Measurements from ENCODE around the gene UMODL1.

The UMODL1 gene

DNA sequence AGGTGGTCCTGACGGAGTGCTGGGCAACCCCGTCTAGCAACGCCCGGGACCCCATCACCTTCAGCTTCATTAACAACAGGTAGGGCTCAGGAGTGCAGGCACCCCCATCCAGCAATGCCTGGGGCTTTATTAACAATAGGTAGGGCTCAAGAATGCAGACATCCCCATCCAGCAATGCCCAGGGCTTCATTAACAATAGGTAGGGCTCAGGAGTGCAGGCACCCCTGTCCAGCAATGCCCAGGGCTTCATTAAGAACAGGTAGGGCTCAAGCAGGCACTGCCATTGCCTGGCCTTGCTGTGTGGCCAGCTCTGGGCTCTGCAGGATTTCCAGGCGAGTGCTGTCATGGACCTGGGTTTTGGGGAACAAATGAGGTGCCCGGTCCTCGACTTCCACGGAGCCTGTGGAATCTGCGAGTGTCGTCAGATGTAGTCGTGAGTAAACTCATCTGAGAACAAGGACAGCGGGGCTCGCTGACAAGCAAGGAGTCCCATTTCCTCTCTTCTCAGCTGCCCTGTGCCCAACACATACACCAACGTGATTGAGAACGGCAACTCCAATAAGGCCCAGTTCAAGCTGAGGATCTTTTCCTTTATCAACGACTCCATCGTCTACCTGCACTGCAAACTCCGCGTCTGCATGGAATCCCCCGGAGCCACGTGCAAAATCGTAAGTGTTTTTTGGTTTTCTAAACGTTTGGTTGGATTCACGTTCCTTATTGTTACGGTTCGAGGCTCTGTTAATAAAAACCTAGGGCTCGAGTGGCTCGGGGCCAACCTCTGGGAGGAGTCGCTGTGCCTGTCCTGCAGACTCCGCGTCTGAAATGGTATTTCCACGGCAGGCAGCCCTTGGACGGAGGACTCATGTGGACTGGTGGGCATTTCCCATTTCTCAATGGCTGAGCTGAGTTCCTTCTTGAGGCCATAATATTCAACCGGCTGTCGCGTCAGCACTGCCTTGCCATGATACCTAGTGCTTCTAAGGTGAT, 56.3 kb downstream of the UMODL1 start:
- Histone ChIP-seq H3K27ac (ENCODE audit: low read depth, low read length) (no peak overlapping the region), H3K9ac (ENCODE audit: low read depth in 1 of 2, low read length in 2 of 2) (no peak overlapping the region)

DNA sequence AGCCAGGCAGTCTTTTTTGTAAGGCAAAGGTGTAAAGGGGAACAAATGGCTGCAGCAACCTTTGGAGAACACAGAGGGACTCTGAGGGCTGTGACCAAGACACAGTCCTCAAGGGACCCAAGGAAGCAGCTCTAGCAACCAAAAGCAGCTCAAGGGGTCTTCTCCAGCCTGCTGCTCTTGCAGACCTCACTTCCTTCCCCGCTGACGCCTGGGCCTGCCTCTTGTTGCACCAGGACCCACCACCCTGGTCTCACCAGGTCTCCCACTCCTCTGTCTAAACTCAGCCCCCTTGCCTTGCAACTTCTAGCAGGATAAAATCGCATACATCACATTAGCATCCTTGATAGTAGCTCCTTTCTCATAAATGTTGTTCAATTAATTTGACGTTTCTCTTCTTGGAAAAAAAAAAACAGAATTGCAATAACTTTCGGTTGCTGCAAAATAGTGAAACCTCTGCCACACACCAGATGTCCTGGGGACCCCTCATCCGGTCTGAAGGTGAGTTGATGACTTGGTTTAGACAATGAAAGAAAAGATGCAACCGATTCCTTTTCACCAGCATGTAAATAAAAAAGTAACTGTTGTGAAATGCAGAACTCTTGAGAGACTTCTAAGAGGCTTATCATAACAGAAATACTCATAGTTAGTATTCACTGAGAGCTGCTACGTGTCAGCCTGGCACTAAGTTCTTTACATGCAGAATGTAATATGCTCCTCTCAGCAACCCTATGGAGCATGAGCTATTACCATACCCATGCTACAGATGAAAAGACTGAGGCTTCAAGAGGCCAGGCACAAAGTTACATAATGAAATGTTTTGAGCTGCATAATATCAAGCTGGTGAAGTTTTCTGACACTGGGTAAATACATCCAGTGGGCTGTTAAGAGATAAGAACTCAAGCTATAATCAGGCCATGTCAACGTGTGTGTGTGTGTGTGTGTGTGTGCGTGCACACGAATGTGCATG, 58.5 kb downstream of the UMODL1 start:
- Histone ChIP-seq H3K4me1 (ENCODE audit: control insufficient read depth in 1 of 2, insufficient read depth in 2 of 2, low read length in 2 of 2) (peaks cover 0 to 5% of the 10 kb centered on the region in 2 donors), H3K27ac (ENCODE audit: low read depth, low read length) (no peak overlapping the region), H3K9ac (ENCODE audit: low read depth in 1 of 2, low read length in 2 of 2) (no peak overlapping the region), H3K27me3 (ENCODE audit: control insufficient read depth in 1 of 2, insufficient read depth in 2 of 2, low read length in 2 of 2) (peaks cover 0 to 2% of the 10 kb centered on the region in 2 donors), H3K4me3 (ENCODE audit: low read depth in 1 of 2, low read length in 2 of 2) (no peak overlapping the region), H3K9me3 (ENCODE audit: control insufficient read depth in 1 of 2, low read length in 2 of 2) (no peaks in the 10 kb centered on the region), H3K36me3 (ENCODE audit: control insufficient read depth in 1 of 2, insufficient read depth in 2 of 2, low read length in 2 of 2) (no peaks in the 10 kb centered on the region)

More for the DNA sequence above, 56.3 kb downstream of the UMODL1 start:
- H3K9me3 ChIP-seq (ENCODE audit: control insufficient read depth in 1 of 2, low read length in 2 of 2) = no peaks in the 10 kb centered on the region
- H3K27me3 ChIP-seq (ENCODE audit: control insufficient read depth in 1 of 2, insufficient read depth in 2 of 2, low read length in 2 of 2) = peaks cover 0 to 2% of the 10 kb centered on the region in 2 donors
- H3K4me3 ChIP-seq (ENCODE audit: low read depth in 1 of 2, low read length in 2 of 2) = no peak overlapping the region
- peaks cover 7% of the 10 kb centered on the region in 2 donors for H3K4me1 ChIP-seq (ENCODE audit: control insufficient read depth in 1 of 2, insufficient read depth in 2 of 2, low read length in 2 of 2)
- no peaks in the 10 kb centered on the region for H3K36me3 ChIP-seq (ENCODE audit: control insufficient read depth in 1 of 2, insufficient read depth in 2 of 2, low read length in 2 of 2)

DNA sequence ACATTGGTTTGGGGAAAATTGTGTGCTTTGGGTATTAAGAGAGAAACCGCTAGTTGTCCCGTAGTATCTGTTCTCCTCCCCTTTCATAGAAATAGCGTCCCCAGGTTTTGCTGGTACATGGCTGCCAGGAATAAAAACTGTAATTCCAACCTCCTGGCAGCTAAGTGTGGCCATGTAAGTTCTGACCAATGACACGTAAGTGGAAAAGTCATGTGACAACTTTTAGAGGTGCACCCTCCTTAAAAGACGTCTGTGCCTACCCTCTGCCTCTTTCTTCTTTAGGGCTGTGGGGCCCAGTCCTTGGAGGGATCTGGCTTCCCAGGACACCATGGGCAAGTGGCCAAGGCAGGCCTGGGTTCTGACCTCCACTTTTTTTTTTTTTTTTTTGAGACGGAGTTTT, 59.3 kb downstream of the UMODL1 start:
- peaks cover 0 to 5% of the 10 kb centered on the region in 2 donors for H3K4me1 ChIP-seq (ENCODE audit: control insufficient read depth in 1 of 2, insufficient read depth in 2 of 2, low read length in 2 of 2)
- H3K4me3 ChIP-seq (ENCODE audit: low read depth in 1 of 2, low read length in 2 of 2) = no peak overlapping the region
- H3K9ac ChIP-seq (ENCODE audit: low read depth in 1 of 2, low read length in 2 of 2) = no peak overlapping the region
- H3K27me3 ChIP-seq (ENCODE audit: control insufficient read depth in 1 of 2, insufficient read depth in 2 of 2, low read length in 2 of 2) = peaks cover 0 to 2% of the 10 kb centered on the region in 2 donors
- no peaks in the 10 kb centered on the region for H3K9me3 ChIP-seq (ENCODE audit: control insufficient read depth in 1 of 2, low read length in 2 of 2)
- H3K36me3 ChIP-seq (ENCODE audit: control insufficient read depth in 1 of 2, insufficient read depth in 2 of 2, low read length in 2 of 2) = no peaks in the 10 kb centered on the region
- H3K27ac ChIP-seq (ENCODE audit: low read depth, low read length) = no peak overlapping the region

DNA sequence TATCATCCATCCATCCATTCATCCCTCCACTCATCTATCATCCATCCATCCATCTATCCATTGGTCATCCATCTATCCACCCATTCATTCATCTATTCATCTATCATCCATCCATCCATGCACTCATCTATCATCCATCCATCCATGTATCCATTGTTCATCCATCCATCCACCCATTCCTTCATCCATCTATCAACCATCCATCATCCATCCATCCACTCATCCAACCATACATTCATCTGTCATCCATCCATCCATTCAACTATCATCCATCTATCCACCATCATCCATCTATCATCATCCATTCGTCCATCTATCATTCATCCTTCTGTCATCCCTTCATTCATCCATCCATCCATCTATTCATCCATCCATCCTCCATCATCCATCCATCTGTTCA, 61.1 kb downstream of the UMODL1 start:
- Histone ChIP-seq H3K27me3 (ENCODE audit: control insufficient read depth in 1 of 2, insufficient read depth in 2 of 2, low read length in 2 of 2) (no peaks in the 10 kb centered on the region), H3K4me1 (ENCODE audit: control insufficient read depth in 1 of 2, insufficient read depth in 2 of 2, low read length in 2 of 2) (peaks cover 0 to 5% of the 10 kb centered on the region in 2 donors), H3K27ac (ENCODE audit: low read depth, low read length) (no peak overlapping the region), H3K9me3 (ENCODE audit: control insufficient read depth in 1 of 2, low read length in 2 of 2) (no peaks in the 10 kb centered on the region), H3K4me3 (ENCODE audit: low read depth in 1 of 2, low read length in 2 of 2) (no peak overlapping the region), H3K9ac (ENCODE audit: low read depth in 1 of 2, low read length in 2 of 2) (no peak overlapping the region), H3K36me3 (ENCODE audit: control insufficient read depth in 1 of 2, insufficient read depth in 2 of 2, low read length in 2 of 2) (no peaks in the 10 kb centered on the region)

DNA sequence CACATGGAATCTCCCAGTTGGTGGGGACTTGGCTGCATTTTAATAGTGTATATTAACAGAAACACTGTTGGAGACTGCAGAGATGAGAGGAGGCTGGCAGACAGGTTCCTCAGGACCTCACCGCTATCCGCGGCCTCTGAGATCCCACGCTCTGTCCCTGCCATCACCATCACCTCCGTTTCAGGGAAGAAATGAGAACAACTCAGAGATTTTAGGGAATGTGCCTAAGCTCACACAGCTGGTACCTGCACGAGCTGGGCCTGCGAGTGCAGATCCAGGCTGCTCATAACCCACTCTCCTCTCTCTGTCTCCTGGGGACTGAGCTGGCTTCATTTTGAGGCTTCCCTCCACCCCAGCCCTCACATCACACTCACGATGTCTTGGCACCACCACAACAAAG, 62.0 kb downstream of the UMODL1 start:
- peaks cover 0 to 5% of the 10 kb centered on the region in 2 donors for H3K4me1 ChIP-seq (ENCODE audit: control insufficient read depth in 1 of 2, insufficient read depth in 2 of 2, low read length in 2 of 2)

DNA sequence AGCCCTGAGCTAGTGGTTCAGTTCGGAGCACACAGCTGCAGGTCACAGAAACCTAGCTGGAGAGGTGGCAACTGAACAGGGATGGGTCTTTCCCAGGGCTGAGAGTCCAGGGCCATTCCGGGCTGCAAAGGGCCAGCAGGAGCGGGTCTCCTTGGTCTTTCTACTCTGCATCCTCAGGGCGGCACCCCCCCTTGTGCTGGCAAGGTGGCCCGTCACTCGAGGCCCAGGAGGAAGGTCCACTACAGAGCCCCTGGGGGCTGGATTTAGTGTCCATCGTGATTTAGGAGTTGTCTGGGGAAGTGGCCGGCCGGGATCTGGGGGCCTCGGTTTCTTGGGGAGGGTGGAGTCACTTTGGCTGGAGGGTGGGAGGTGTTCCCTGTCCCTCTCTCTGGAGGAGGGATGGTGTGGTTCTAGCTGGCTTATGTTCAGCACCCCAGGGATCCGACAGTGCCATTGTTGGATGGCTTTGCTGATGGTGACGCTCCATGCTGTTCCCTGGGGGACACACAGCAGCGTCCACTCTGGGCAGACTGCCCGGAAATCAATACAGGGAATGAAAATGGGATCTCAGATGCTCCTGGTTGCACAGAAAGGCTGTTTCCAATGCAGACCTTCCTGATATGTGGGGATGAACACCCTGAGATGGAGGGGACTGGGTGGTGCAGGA, 64.4 kb downstream of the UMODL1 start:
- peaks cover 0 to 5% of the 10 kb centered on the region in 2 donors for H3K4me1 ChIP-seq (ENCODE audit: control insufficient read depth in 1 of 2, insufficient read depth in 2 of 2, low read length in 2 of 2)
- no peaks in the 10 kb centered on the region for H3K9me3 ChIP-seq (ENCODE audit: control insufficient read depth in 1 of 2, low read length in 2 of 2)
- H3K27me3 ChIP-seq (ENCODE audit: control insufficient read depth in 1 of 2, insufficient read depth in 2 of 2, low read length in 2 of 2) = no peaks in the 10 kb centered on the region
- H3K27ac ChIP-seq (ENCODE audit: low read depth, low read length) = no peak overlapping the region
- no peaks in the 10 kb centered on the region for H3K36me3 ChIP-seq (ENCODE audit: control insufficient read depth in 1 of 2, insufficient read depth in 2 of 2, low read length in 2 of 2)
- H3K4me3 ChIP-seq (ENCODE audit: low read depth in 1 of 2, low read length in 2 of 2) = no peak overlapping the region
- no peak overlapping the region for H3K9ac ChIP-seq (ENCODE audit: low read depth in 1 of 2, low read length in 2 of 2)

More for the DNA sequence above, 62.0 kb downstream of the UMODL1 start:
- Histone ChIP-seq H3K4me3 (ENCODE audit: low read depth in 1 of 2, low read length in 2 of 2) (no peak overlapping the region), H3K9ac (ENCODE audit: low read depth in 1 of 2, low read length in 2 of 2) (no peak overlapping the region), H3K27me3 (ENCODE audit: control insufficient read depth in 1 of 2, insufficient read depth in 2 of 2, low read length in 2 of 2) (no peaks in the 10 kb centered on the region), H3K36me3 (ENCODE audit: control insufficient read depth in 1 of 2, insufficient read depth in 2 of 2, low read length in 2 of 2) (no peaks in the 10 kb centered on the region), H3K9me3 (ENCODE audit: control insufficient read depth in 1 of 2, low read length in 2 of 2) (no peaks in the 10 kb centered on the region), H3K27ac (ENCODE audit: low read depth, low read length) (no peak overlapping the region)

DNA sequence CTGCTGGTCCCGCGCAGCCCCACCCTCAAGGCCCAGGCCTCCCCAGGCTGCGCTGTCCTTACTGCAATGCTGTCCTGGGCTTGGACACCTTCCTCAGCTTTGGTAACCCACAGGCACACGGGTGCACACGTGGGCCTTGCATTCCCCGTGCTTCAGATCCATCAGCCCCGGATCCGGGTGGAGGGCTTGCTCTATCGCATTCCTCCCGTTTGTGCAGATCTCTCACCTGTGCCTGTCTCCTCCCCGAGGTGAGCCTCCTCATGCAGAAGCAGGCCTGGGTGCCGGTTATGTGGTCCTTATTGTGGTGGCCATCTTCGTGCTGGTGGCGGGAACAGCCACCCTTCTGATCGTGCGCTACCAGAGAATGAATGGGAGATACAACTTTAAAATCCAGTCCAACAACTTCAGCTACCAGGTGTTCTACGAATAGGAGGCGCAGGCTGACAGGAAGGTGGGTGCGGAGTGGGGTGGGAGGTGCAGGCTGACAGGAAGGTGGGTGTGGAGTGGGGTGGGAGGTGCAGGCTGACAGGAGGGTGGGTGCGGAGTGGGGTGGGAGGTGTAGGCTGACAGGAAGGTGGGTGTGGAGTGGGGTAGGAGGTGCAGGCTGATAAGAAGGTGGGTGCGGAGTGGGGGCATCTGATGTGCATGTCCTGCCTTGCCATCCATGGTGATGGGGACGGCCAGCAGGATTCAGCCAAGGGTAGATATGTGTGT, 66.2 kb downstream of the UMODL1 start:
- H3K9ac ChIP-seq (ENCODE audit: low read depth in 1 of 2, low read length in 2 of 2) = no peak overlapping the region
- H3K9me3 ChIP-seq (ENCODE audit: control insufficient read depth in 1 of 2, low read length in 2 of 2) = no peaks in the 10 kb centered on the region
- no peaks in the 10 kb centered on the region for H3K27me3 ChIP-seq (ENCODE audit: control insufficient read depth in 1 of 2, insufficient read depth in 2 of 2, low read length in 2 of 2)
- no peak overlapping the region for H3K27ac ChIP-seq (ENCODE audit: low read depth, low read length)
- H3K4me3 ChIP-seq (ENCODE audit: low read depth in 1 of 2, low read length in 2 of 2) = no peak overlapping the region
- no peaks in the 10 kb centered on the region for H3K36me3 ChIP-seq (ENCODE audit: control insufficient read depth in 1 of 2, insufficient read depth in 2 of 2, low read length in 2 of 2)
- peaks cover 0 to 5% of the 10 kb centered on the region in 2 donors for H3K4me1 ChIP-seq (ENCODE audit: control insufficient read depth in 1 of 2, insufficient read depth in 2 of 2, low read length in 2 of 2)

DNA sequence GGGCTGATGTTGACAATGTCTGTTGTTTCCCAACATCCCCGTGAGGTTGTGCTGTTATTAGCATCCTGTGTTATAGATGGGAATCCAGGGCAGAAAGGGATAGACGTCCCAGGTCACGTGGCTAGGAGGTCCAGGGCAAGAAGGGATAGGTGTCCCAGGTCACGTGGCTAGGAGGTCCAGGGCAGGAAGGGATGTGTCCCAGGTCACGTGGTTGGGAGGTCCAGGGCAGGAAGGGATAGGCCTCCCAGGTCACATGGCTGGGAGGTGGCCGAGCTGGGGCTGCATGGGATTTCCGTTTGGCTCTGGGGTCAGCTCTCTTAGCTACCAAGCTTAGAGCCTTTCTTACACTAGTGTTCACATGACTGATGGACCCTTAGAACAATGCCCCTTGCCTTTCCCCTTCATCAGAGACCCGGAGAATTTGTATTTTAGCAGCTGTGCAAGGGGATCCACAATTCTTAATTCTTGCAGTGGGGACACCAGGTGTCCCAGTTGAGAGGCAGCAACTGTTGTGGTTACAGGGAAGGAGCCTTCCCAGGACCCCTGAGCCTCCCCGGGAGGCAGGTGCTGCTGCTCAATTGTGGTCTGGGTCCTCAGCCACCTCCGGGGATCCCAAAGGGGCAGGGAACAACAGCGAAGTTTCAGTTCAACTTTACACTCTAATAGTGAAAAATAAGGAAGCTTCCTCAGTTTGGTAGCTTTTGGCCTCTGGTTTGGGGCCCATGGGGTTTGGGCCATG, 69.2 kb downstream of the UMODL1 start:
- Histone ChIP-seq H3K9ac (ENCODE audit: low read depth in 1 of 2, low read length in 2 of 2) (no peak overlapping the region), H3K4me3 (ENCODE audit: low read depth in 1 of 2, low read length in 2 of 2) (no peak overlapping the region), H3K9me3 (ENCODE audit: control insufficient read depth in 1 of 2, low read length in 2 of 2) (no peaks in the 10 kb centered on the region), H3K36me3 (ENCODE audit: control insufficient read depth in 1 of 2, insufficient read depth in 2 of 2, low read length in 2 of 2) (no peaks in the 10 kb centered on the region), H3K4me1 (ENCODE audit: control insufficient read depth in 1 of 2, insufficient read depth in 2 of 2, low read length in 2 of 2) (peaks cover 4 to 6% of the 10 kb centered on the region in 2 donors), H3K27me3 (ENCODE audit: control insufficient read depth in 1 of 2, insufficient read depth in 2 of 2, low read length in 2 of 2) (no peaks in the 10 kb centered on the region), H3K27ac (ENCODE audit: low read depth, low read length) (no peak overlapping the region)

DNA sequence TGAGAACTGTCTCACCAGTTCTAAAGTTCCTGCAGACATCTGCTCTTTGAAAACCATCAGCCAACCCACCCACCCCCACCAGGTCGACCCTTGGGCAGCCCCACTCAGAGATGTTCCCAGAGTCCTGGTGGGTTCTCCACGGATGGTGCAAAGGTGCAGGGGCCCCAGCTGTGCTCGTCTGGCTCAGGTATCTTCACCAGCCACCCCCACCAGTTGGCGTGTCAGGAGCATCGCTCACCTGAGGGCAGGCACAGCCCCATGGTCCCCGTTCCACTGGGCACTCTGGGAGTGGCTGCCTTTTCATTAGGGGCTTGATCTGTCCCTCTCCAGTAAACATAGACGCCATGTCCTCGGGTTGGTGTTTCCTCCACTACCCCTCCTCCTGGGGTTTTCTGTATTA, 70.5 kb downstream of the UMODL1 start:
- H3K27ac ChIP-seq (ENCODE audit: low read depth, low read length) = no peak overlapping the region
- H3K36me3 ChIP-seq (ENCODE audit: control insufficient read depth in 1 of 2, insufficient read depth in 2 of 2, low read length in 2 of 2) = no peaks in the 10 kb centered on the region
- H3K27me3 ChIP-seq (ENCODE audit: control insufficient read depth in 1 of 2, insufficient read depth in 2 of 2, low read length in 2 of 2) = no peaks in the 10 kb centered on the region
- H3K9ac ChIP-seq (ENCODE audit: low read depth in 1 of 2, low read length in 2 of 2) = no peak overlapping the region
- H3K4me1 ChIP-seq (ENCODE audit: control insufficient read depth in 1 of 2, insufficient read depth in 2 of 2, low read length in 2 of 2) = peaks cover 4 to 7% of the 10 kb centered on the region in 2 donors
- H3K9me3 ChIP-seq (ENCODE audit: control insufficient read depth in 1 of 2, low read length in 2 of 2) = no peaks in the 10 kb centered on the region
- H3K4me3 ChIP-seq (ENCODE audit: low read depth in 1 of 2, low read length in 2 of 2) = no peak overlapping the region
